Hepatocyte (in vitro differentiated cells): ENCODE measurements around the gene TBC1D9.

Source experiments
- EZH2 ChIP-seq: fragments of 200-600 bp; sonication (generic); IDR thresholded peaks from 2 replicates; pipeline ENCODE4 v1.6.1; 2016; ENCODE audit warnings: antibody characterized with exemption, mild to moderate bottlenecking, borderline replicate concordance
- EZH2phosphoT487 ChIP-seq: fragments of 200-600 bp; sonication (generic); IDR thresholded peaks from one replicate; pipeline ENCODE4 v1.6.1; 2018; ENCODE audit warnings: antibody characterized with exemption, mild to moderate bottlenecking, low read depth, moderate library complexity; ENCODE audit not compliant: unreplicated experiment, severe bottlenecking
- TF ChIP-seq, protein P1 (sequence below): fragments of 200-600 bp; sonication (generic); IDR thresholded peaks from 2 replicates; pipeline ENCODE4 v1.5.1; 2016; ENCODE audit warnings: antibody characterized with exemption, mild to moderate bottlenecking; ENCODE audit not compliant: poor library complexity

DNA sequence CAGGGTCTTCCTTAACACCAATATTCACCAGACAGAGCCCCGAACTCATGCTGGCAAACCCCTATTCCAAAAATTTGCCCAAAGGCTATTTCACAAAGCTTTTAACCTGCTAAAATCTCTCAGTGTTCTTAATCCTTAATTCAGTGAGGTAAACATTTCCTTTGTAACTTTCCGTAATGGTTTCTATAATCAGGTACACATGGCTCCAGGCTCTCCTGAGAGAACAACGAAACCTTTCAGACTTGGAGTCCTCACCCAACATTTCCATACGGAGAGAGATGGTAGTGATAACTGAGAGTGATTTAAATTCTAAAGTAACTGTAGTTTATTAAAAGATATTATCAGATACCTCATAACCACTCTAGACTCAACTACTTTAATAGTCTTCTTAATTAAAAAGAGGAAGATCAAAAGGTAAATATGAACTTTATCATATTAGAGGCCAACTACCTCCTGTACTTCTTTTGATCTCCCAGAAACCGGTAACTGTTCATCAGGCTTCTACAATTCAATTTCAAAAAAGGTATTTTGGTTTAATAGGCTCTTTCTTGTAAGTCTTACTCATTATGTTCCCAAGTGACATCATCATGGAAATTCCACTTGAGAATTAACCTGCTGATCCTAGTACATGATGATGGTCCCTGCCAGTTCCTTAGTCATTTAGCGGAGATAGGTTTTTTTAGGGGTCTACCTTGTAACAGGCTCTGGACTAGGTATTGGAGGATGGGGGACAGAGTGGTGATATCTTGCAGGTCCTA lies 96.1 kb downstream of the TBC1D9 start:
- TF ChIP-seq, protein P1, sequence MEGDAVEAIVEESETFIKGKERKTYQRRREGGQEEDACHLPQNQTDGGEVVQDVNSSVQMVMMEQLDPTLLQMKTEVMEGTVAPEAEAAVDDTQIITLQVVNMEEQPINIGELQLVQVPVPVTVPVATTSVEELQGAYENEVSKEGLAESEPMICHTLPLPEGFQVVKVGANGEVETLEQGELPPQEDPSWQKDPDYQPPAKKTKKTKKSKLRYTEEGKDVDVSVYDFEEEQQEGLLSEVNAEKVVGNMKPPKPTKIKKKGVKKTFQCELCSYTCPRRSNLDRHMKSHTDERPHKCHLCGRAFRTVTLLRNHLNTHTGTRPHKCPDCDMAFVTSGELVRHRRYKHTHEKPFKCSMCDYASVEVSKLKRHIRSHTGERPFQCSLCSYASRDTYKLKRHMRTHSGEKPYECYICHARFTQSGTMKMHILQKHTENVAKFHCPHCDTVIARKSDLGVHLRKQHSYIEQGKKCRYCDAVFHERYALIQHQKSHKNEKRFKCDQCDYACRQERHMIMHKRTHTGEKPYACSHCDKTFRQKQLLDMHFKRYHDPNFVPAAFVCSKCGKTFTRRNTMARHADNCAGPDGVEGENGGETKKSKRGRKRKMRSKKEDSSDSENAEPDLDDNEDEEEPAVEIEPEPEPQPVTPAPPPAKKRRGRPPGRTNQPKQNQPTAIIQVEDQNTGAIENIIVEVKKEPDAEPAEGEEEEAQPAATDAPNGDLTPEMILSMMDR = no peak
- TF ChIP-seq EZH2 = no peak
- TF ChIP-seq EZH2phosphoT487 = no peak
